ENCODE results near the gene ELMOD3. TPM values are rescaled to one million over a fixed set of nuclear protein-coding genes. Genes with fewer than 3 reads are reported as not detected.

Gene ELMOD3
- total and polyA plus RNA-seq, 2 of the 8 experiments (the other 6 are each of a cell fraction or from before 2014, with no cell fraction given), result 8.5 to 10.2 TPM

GRCh38 chr2:85425588-85425987, 71.0 kb downstream of the ELMOD3 start:
- Histone ChIP-seq H3K79me1 (ENCODE audit: low read depth, low read length) (no peaks in the 10 kb centered on the region), H2BK120ac (replicated peaks; ENCODE audit: low read depth, low read length) (no peak overlapping the region), H3K4me3 (ENCODE audit: extremely low read depth in 1 of 4, insufficient read depth in 2 of 4, low read depth in 3 of 4, low read length in 4 of 4) (no peak overlapping the region), H4K20me1 (replicated peaks in 1 of 2; ENCODE audit: control insufficient read depth in 1 of 2, insufficient read depth in 2 of 2, low read length in 2 of 2) (no peaks in the 10 kb centered on the region), H3K27me3 (replicated peaks in 1 of 4; ENCODE audit: control insufficient read depth in 3 of 4, extremely low read depth in 1 of 4, insufficient read depth in 3 of 4, low read length in 3 of 4) (peaks cover 0 to 6% (median 2%) of the 10 kb centered on the region in 4 experiments; a peak in 3 of 7 replicates), H2BK15ac (ENCODE audit: low read length) (no peak overlapping the region), H2AK5ac (ENCODE audit: low read depth, low read length) (no peak overlapping the region), H3K4me2 (ENCODE audit: insufficient read depth in 1 of 2, low read depth in 2 of 2, low read length in 2 of 2) (no peak overlapping the region), H4K8ac (ENCODE audit: extremely low read depth, insufficient read depth, low read length) (no peak overlapping the region), H3K79me2 (ENCODE audit: control insufficient read depth in 1 of 2, insufficient read depth in 2 of 2, low read length in 2 of 2) (no peaks in the 10 kb centered on the region), H2BK5ac (ENCODE audit: low read depth, low read length) (no peak overlapping the region), H3K4ac (replicated peaks; ENCODE audit: insufficient read length, low read depth, low read length) (no peak overlapping the region), H3K18ac (ENCODE audit: extremely low read depth, low read length) (no peak overlapping the region), H4K5ac (ENCODE audit: insufficient read length, low read depth, low read length) (no peak overlapping the region), H3K9me3 (ENCODE audit: insufficient read depth in 2 of 2, low read depth in 1 of 2, low read length in 1 of 2) (no peaks in the 10 kb centered on the region), H3K14ac (ENCODE audit: insufficient read length) (no peak overlapping the region), H2BK12ac (ENCODE audit: low read depth, low read length) (no peak overlapping the region), H3K56ac (replicated peaks; ENCODE audit: insufficient read length, low read depth, low read length) (no peak overlapping the region), H2BK20ac (ENCODE audit: low read length) (no peak overlapping the region), H3K36me3 (ENCODE audit: control insufficient read depth in 2 of 4, insufficient read depth in 4 of 4, low read length in 3 of 4) (no peaks in the 10 kb centered on the region), H3K23ac (ENCODE audit: insufficient read length) (no peak overlapping the region), H3K4me1 (replicated peaks in 1 of 4; ENCODE audit: control insufficient read depth in 3 of 4, insufficient read depth in 4 of 4, low read length in 3 of 4) (peaks cover 0 to 27% (median 15%) of the 10 kb centered on the region in 4 experiments; a peak in 6 of 7 replicates), H3K27ac (ENCODE audit: low read depth, low read length) (no peak overlapping the region), H4K91ac (replicated peaks; ENCODE audit: insufficient read length, low read length) (no peak overlapping the region), H3K9ac (replicated peaks in 1 of 4; ENCODE audit: extremely low read depth in 1 of 4, low read depth in 3 of 4, low read length in 3 of 4) (no peak overlapping the region), H2AFZ (ENCODE audit: low read length) (no peak overlapping the region), H3K23me2 (ENCODE audit: low read depth, low read length) (no peaks in the 10 kb centered on the region)
- no peak for FAIRE-seq
- WGBS, 2 experiments (ENCODE audit: extremely low coverage in 1 of 2, insufficient coverage in 1 of 2, insufficient read length in 1 of 2, insufficient replicate concordance in 2 of 2, low coverage in 1 of 2, low lambda C conversion rate in 2 of 2, missing lambda C conversion rate in 1 of 2), result 90% methylated on average over 3 of the region's 3 CpGs; no CpG with 5 or more reads in 1 of the 2 experiments
- DNase-seq (ENCODE audit: low read depth in 1 of 2, low spot score in 2 of 2), result no peak
- CTCF ChIA-PET (ENCODE audit: partially characterized antibody), result interaction anchor here (15.1 kb wide), 1 partner anchor 127 kb away, joined by 259 read pairs; no protein-coding TSS in a partner anchor
- POLR2A ChIA-PET (ENCODE audit: partially characterized antibody), result interaction anchor here (55.3 kb wide), 1 partner anchor 121 kb away, joined by 1889 read pairs; the partner anchor contains the start of genes GGCX and MAT2A
- TF ChIP-seq, protein P1, sequence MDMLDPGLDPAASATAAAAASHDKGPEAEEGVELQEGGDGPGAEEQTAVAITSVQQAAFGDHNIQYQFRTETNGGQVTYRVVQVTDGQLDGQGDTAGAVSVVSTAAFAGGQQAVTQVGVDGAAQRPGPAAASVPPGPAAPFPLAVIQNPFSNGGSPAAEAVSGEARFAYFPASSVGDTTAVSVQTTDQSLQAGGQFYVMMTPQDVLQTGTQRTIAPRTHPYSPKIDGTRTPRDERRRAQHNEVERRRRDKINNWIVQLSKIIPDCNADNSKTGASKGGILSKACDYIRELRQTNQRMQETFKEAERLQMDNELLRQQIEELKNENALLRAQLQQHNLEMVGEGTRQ (IDR thresholded peaks at IDR 0.05; ENCODE audit: low read length), result no peak
- TF ChIP-seq NRF1 (IDR thresholded peaks at IDR 0.05; ENCODE audit: low read depth, low read length) (no peak), MAX (IDR thresholded peaks at IDR 0.05) (no peak), CTBP2 (IDR thresholded peaks at IDR 0.05; ENCODE audit: borderline replicate concordance, insufficient read depth, insufficient read length, low read length) (no peak), RFX5 (IDR thresholded peaks at IDR 0.05; ENCODE audit: borderline replicate concordance, low read depth, low read length) (no peak), ASH2L (IDR thresholded peaks at IDR 0.05; ENCODE audit: low read length) (no peak), TCF12 (IDR thresholded peaks at IDR 0.05; ENCODE audit: low read depth, low read length) (no peak), SUZ12 (IDR thresholded peaks at IDR 0.05; ENCODE audit: low read length) (no peak), FOSL1 (IDR thresholded peaks at IDR 0.05; ENCODE audit: insufficient read depth, low read depth, low read length) (no peak), EGR1 (IDR thresholded peaks at IDR 0.05; ENCODE audit: borderline replicate concordance, low read depth, low read length) (no peak), TBP (IDR thresholded peaks at IDR 0.05; ENCODE audit: low read depth, low read length) (no peak), EP300 (IDR thresholded peaks at IDR 0.05; ENCODE audit: borderline replicate concordance in 1 of 2, low read depth in 2 of 2, low read length in 2 of 2) (no peak), BACH1 (IDR thresholded peaks at IDR 0.05; ENCODE audit: low read length) (no peak)

Data from H1 (cell line).